HG03025 (cell line): ENCODE results near the gene LINGO1.

Experiments
- ATAC-seq: cut with Tn5 transposase; IDR thresholded peaks from one replicate; pipeline ENCODE4 v1.9.1; 2021; ENCODE audit warnings: mild to moderate bottlenecking, moderate library complexity; ENCODE audit not compliant: unreplicated experiment, low FRiP score

The LINGO1 gene

DNA sequence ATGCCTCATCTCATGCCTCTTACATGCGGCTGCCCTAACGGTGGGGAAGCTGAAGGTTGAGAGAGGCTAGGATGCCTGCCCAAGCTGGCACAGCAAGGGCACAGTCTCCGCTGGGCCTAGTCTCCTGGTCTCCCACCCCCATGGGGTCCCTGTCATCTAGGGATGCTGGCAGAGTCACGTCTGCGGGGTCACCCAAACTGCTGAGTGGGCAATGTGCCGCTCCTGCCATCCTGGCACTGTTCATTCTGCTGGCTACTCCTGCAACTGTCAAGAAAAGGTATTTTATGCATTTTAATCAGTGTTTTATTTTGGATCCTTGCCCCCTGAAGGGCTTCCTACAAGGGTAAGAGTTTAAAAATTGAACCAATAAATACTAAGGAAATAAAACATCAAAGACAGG, 12.8 kb downstream of the LINGO1 start:
- no peak for ATAC-seq

DNA sequence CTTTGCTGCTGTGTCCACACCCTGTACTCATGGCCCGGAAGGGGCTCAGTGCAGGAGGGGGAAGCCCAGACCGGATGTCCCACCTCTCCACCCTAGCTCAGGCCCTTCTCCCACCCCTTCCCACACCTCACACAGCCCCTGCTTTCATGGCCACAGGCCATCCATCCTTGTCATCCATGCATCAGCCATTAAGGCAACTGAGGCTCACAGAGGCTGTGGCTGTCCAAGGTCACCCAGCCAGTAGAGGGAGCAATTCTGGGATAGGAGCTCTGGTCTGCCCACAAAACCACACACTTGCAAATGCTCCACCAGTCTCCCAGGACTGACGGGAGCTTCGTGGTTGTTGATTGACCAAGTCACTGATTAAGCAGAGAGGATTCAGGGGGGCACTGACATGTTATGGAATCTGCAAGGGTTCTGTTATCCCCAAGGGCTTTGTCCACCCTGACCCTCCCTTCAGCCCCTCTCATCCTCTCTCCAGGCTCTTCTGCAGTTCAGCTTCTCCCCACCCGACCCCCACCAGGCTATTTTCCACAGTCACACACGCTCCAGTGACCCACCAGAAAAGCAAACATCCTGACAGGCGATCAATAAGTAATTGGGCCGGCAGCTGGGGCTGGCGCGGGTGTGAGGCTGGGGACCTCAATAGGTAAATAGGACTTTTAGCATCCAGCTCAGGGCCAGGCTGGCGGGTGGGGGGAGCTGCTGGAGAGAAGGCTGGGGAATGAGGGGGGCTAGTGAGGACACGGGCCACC, 15.1 kb downstream of the LINGO1 start:
- ATAC-seq = no peak

DNA sequence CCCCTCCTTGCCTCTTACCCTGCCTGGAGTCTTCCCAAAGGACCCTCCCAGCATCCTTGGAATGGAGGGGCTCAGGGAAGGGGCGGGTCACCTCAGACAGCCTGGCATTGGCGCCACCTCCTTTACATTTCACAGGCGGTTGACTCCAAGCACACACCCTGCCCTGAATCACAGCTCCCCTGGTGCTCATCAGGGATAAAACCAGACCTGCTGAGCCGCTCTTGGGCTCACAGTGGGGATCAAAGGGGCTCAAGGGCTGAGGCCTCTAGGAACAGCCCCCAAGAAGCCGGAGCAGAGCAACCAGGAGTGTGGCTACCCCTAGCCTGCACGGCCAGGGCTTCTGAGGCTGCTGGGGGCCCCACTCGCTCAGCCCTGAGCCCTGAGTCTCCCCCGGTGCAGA, 16.6 kb downstream of the LINGO1 start:
- no peak for ATAC-seq

DNA sequence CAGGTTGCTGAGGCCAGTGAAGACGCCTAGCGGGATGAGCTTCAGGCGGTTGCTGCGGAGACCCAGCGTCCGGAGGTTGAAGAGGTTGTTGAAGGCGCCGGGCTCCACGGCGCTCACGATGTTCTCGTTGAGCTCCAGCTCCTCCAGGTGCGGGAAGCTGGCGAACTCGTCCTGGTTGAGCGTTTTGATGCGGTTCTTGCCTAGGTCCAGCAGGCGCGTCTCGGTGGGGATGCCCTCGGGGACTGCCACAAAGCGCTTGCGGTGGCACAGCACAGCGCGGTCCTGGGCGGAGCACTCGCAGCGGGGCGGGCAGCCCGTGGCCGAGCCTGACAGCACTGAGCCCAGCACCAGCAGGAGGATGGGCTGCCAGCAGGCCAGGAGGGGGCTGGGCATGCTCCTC, 17.2 kb downstream of the LINGO1 start:
- no peak for ATAC-seq

DNA sequence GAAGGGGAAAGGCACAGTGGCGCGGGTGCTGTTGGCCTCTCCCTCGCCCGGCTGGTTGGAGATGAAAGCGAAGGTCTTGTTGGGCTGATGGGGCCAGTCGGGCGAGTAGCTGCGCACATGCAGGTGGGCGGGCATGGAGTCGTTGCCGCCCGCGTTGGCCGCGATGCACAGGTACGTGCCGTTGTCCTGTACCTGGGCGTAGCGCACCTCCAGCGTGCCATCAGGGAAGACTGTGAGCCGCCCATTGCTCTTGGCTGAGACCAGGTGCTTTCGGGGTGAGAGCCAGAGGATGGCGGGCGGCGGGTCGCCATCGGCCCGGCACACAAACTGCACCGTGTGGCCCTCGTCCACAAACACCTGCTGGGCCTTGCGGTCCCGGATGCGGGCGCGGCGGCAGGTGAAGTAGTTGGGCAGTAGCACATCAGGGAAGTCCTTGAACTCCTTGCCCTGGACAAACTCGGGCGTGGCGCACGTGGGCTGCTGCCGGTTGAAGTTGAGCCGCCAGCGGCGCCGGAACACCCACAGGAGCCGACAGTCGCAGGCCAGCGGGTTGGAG, 18.4 kb downstream of the LINGO1 start:
- ATAC-seq = no peak

DNA sequence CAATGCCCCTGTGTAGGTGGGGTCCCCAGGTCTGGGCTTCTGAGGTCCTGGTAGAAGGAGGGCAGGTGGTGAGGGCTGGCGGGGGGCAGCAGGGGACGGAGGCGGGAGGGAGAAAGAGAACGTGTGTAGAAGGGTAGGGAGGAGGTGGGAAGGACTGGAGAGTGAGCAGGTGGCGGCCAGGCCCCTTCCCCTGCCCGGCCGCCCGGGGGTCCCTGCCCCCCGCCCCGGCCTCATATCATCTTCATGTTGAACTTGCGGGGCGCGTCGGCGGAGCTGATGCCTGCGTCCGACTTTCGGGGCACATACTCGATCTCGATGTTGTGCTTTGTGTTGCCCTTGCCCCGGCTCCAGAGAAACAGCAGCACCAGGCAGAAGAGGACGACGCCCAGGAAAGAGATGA, 18.9 kb downstream of the LINGO1 start:
- no peak for ATAC-seq

DNA sequence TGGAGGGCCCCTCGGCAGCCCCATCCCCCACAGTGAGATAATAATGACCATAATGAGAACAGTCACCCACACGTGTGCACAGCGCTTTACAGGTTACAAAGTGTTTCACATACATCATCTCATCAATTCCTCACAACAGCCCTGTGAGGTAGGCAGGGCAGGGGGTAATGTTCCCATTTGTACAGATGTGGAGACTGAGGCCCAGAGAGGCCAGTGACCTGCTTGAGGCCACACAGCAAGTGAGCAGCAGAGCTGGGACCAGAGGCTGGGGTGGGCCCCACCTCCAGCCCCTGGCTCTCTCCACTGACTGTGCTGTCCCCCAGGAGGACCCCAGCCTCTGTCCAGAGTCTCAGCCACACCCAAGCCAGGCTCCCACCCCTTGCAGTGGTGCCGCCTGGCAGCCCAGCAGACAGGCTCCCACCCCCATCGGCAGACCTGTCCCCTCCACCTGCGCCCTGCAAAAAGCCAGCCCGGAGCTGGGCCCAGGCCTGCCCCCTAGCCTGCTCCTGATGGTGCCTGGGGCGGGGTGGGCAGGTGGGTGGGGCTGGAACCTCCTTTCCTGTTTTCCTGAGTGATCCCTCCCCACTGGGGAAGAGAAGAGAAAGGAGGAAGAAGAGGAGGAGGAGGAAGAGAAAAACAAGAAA, 19.6 kb downstream of the LINGO1 start:
- no peak for ATAC-seq

DNA sequence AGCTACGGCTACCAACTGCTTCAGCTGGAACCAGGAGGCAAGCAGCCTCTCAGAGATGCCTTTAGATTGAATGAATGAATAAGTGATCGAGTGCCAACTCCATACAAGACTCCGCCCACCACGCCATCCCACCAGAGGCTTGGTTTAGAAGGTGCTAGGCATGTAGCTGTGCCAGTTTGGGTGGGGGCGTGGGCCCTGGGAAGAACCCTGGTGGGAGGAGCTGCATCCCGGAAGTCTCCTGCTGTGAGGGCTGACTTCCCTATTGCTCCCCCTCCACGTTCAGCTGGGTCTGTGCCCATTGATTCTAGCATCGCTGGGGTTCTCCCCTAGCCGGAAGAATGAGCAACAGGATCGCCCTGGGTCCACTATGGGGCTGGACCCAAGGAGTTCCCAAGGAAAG, 20.9 kb downstream of the LINGO1 start:
- ATAC-seq = no peak

DNA sequence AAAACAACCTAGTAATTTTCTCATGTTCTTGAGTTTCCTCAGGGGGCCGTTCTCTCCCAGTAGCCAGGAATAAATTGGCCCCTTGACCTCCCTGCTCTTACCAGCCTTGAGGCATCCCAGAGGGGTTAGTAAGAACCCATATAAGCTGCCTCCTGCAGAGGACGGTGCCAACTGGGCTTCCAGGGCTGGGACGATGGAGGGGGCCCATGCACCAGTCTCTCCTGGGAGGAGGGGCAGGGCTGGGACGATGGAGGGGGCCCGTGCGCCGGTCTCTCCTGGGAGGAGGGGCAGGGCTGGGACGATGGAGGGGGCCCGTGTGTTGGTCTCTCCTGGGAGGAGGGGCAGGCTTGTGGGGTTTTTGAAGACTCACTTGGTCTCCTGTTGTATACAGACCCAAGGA, 22.0 kb downstream of the LINGO1 start:
- no peak for ATAC-seq

DNA sequence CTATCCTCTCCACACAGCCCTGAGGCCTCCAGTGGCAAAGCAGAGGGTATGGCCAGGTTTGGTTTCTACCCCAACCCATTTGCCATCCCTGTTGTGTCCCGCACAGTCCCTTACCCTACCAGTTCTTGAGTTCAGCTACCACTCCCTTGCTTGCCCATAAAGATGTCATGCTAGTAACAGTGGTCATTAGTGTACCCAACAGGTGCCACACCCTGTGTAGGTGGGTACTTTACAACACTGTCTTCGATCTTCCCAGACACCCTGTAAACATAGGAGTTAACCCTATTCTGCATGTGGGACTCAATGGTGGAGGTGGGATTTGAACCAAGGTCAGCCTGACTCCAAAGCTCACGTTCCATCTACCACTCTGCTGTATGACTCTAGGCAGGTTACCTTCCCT, 23.2 kb downstream of the LINGO1 start:
- ATAC-seq = no peak

DNA sequence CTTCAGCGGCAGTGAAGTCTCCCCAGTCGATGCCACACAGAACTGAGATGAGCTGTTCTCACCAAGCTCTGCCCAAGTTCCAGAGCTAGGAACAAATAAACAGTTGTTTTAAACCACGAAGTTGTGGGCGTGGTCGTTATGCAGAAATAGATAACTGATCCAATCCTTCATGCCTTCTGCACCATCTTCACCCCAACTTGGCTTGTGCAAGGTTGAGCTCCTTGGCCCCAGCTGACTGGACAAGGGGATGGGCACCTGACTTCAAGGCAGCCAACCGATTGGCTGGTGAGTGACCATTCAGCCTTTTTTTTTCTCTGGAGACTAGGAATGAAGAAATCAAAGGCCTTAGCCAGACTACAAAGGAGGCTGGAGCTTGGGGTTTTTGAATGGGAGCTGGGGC, 23.9 kb downstream of the LINGO1 start:
- ATAC-seq = no peak

DNA sequence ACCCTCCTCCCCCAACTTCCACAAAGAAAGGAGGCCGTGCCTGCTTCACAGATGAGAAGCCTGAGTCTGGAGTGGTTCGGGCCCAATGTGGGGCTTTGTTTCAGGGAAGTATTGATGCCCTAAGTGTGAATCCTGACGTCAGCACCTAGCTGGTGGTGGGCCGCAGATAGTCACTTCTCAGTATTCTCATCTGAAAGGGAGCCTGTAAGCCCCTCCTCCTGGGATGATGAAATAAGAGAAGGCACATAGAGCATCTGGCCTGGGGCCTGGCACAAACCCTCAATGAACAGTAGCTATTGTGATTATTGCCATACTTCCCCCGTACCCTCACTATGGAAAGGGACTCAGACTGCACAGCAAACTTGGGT, 24.8 kb downstream of the LINGO1 start:
- ATAC-seq = no peak

DNA sequence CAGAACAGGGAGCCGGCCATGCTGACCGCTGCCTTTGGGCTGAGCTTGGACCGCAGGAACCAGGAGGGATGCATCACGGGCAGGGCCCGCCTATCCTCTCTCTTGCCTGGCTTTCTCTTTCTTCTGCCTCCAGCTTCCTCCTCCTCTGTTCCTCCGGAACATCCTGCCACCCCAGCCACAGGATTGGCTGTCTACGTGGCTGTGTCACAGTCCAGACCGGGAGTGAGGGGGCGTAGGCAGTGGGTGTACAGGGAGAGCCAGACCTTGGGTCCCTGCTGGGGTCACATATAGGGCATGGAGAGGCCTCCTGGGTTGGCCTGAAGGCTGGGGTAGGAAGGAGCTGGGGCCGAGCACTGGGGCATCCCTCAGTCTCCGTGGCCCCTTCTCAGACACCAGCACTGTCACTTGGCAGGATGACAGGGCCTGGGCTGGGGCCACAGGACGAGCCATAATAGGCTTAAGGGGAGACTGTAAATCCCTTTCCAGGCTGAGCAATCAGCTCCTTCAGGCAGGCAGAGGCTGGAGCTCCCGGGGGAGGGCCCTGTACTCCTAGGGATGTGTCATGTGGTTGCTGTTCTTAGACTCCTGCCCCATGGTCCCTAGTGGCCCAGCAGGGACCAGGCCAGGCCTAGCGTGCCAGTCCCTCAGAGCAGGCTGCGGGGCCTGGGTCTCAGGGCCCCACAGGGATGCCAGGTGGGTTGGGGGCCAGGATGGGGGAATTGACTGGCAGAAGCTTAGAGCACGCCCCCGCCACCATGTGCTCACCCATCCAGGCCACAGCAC, 25.4 kb downstream of the LINGO1 start:
- ATAC-seq = no peak

DNA sequence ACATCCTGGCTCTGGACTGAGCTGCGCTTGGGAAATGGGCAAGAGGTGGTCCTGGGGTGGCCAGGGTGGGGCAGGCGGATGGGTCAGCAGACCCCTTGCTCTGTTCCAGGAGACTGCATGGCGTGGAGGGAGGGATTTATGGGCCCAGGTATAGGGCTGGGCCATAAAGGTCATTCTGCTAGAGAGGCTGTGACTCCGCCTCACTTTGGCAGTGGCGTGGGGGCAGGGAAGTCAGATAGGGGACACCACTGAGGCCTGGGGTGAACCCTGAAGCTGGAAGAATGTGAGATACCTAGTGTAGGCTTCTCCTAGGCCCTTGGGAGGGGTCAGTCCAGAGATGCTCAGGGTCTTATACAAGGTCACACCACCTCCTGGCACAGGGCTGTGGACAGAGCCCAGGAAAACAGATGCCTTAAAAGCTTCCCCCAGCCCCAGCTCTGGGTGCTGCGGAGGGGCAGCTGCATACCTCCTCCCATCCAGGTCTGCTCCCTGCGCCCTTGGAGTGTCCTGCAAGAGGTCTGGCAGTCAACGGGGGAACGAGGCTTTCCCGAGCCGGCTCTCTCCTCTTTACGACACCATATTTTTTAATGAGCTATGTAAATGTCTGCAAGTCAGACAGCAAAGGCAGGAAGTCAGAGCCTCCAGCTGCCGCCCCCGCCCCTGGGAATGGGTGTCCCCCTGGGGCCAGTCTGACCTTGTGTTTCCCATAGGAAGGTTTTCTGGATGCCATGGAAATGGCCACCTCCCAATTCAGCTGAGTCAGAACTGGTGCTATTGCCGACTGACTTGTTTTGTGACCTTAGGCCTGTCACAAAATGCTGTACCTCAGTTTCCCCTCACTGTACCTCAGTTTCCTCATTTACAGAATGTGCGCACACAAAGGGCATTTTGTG, 26.3 kb downstream of the LINGO1 start:
- ATAC-seq = no peak

DNA sequence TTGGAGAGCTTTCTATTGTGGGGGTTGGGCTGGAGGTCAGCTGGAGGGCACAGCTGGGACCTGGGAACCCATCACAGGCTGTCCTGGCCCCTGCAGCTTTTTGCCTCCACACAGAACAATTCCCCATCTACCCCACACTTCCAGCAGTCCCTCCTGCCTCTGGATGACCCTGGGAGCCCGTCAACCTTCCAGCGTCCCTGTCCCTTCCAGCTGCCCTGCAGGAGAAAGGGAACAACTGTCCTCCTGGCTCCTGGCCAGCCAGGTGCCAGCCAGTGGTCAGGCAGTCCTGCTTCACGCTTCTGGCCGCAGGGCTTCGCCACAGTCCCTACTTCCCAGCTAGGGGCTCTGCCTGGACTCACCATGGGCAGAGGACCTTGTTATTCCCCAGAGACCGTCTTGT, 27.2 kb downstream of the LINGO1 start:
- no peak for ATAC-seq

DNA sequence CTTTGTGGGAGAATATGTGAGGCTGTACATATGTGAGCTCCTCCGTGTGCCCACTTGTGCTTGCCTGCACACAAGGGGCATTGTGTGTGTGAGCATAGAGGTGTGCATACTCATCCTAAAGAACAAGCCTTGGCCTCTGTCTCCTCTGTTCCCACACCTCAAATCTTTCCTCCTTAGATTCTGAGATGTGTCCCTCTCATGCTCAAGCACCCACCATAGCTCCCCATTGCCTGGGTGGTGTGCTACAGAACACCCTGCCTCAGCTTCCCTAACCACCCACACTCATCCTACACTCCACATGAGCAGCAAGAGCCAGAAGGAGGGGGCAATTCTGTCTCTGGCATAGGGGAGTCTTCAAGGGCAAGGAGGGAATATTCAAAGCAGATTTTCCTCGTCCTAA, 27.7 kb downstream of the LINGO1 start:
- ATAC-seq = no peak

DNA sequence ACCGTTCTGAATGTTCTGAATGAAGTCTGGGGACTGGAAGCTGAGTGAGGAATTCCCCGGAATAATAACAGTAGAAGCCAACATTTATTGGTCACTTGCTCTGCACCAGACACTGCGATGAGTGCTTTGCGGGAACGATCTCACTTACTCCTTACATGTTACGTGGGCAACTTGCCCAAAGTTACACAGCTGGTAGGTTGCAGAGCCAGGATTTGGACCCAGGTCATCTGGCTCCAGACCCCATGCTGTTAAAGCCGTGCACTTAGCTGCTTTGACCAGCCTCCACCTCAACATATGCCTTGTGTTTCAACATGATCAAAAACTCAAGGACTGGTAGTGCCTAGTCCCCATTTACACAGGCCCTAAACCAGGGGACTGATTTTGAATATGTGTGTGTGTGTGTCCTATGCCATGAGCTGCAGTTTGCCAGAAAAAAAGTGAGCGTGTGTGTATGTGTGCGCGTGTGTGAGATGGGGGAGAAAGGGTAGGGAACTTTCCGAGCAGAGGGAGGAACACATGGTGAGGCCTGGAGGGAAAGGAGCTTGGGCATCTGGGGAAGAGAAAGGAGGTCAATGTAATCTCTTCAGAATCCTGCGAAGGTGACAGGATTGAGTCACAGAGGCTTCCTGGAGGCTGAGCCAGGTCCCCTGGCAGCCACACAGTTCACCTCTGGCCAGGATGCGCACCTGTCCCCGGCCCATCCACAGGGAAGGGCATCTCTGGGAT, 28.9 kb downstream of the LINGO1 start:
- ATAC-seq = no peak

DNA sequence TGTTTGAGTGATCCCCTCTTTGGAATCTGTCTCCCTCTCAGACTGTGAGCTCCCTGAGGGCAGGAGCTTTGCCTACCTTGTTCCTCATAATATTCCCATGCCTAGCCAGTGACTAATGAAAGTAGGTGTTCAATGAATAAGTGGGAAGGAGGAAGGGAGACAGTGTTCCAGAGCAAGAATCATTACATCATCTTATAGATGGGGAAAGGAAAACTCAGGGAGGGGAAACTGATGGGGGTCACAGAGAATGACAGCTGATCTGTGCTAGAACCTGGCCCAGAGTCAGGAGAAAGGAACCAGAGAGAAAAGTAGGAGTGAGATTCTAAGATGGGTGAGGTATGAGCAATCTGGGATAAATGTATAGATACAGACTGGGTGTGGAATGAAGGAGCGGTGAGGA, 29.9 kb downstream of the LINGO1 start:
- no peak for ATAC-seq

DNA sequence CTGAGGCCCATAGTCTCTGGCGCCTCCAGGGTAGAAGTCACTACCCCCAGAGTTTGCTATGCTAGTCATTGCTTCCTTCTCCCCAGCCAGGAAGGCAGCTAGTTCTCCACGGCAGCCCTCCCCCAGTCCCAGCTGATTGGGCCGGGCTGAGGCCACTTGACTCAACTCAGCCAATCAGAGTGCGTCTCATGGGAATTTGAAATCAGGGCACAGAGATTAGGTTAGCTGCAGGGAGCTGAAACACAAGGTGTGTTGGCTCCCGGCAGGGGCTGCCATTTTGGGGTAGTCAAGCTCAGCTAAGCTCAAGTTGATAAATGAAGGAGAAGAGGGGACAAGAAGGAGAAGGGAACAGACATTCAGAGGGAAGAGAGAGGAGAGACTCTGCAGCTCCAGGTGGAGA, 32.8 kb downstream of the LINGO1 start:
- ATAC-seq = no peak

DNA sequence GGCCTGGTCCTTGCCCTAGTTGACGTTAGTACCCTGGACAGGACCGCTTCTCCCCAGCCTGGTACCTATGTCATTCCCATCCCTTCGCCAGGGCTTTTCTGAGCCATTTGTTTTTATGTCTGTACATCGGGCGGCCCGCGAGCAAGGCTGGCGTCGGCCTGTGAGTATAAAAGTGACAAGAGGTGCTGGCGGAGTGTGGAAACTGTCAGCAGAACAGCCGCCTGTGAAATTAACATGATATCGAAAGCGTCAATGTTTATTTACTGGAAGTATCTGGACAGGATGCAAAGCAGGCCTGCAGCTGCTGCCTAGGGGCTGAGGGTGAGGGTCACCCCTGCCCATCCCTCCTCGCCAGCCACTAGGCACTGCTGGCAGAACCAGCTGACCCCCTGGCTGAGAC, 33.4 kb downstream of the LINGO1 start:
- no peak for ATAC-seq
